Neutrophil (primary cell): Measurements from ENCODE around the gene RASA2.

Source experiments
- H3K27ac ChIP-seq: fragments of 200-600 bp; sonication (generic); 2 replicates; pipeline ENCODE4 v1.5.1; 2016; ENCODE audit warnings: mild to moderate bottlenecking, moderate library complexity
- H3K27me3 ChIP-seq: fragments of 200-600 bp; sonication (generic); 2 replicates; pipeline ENCODE4 v1.6.0; 2016; ENCODE audit warnings: mild to moderate bottlenecking
- H3K36me3 ChIP-seq: fragments of 200-600 bp; sonication (generic); 2 replicates; pipeline ENCODE4 v1.5.1; 2017
- H3K4me1 ChIP-seq, 2 experiments: fragments of 200-600 bp in 1 of 2; sonication (generic) in 1 of 2; 1 replicate in 1 of 2; 2 replicates in 1 of 2; pipeline versions ENCODE4 v1.5.1 to v1.6.1; 2013 to 2016; ENCODE audit warnings: low read depth in 1 of 2, low read length in 1 of 2, mild to moderate bottlenecking in 1 of 2, moderate library complexity in 1 of 2; ENCODE audit not compliant: control insufficient read depth in 1 of 2, insufficient read depth in 1 of 2
- H3K4me3 ChIP-seq, 2 experiments: fragments of 200-600 bp in 1 of 2; sonication (generic) in 1 of 2; 1 replicate in 1 of 2; 2 replicates in 1 of 2; pipeline ENCODE4 v1.5.1; 2013 to 2016; ENCODE audit warnings: low read depth in 1 of 2, low read length in 1 of 2, mild to moderate bottlenecking in 1 of 2, moderate library complexity in 1 of 2
- H3K9me3 ChIP-seq: fragments of 200-600 bp; sonication (generic); 2 replicates; pipeline ENCODE4 v1.5.1; 2016
- CTCF ChIP-seq: fragments of 200-600 bp; sonication (generic); IDR thresholded peaks from 2 replicates; pipeline ENCODE4 v1.5.1; 2016; ENCODE audit warnings: antibody characterized with exemption

Gene RASA2

GRCh38 chr3:141644931-141645330 lies 158.1 kb downstream of the RASA2 start:
- H3K27me3 ChIP-seq = no peaks in the 10 kb centered on the region
- peaks cover 0 to 8% of the 10 kb centered on the region in 2 experiments for H3K4me1 ChIP-seq
- no peak overlapping the region for H3K27ac ChIP-seq
- H3K36me3 ChIP-seq = no peaks in the 10 kb centered on the region
- no peak overlapping the region for H3K4me3 ChIP-seq
- TF ChIP-seq CTCF = peak; percentile 97
- H3K9me3 ChIP-seq = no peaks in the 10 kb centered on the region

GRCh38 chr3:141646760-141647561 lies 160.1 kb downstream of the RASA2 start:
- no peak overlapping the region for H3K4me3 ChIP-seq
- no peak for TF ChIP-seq CTCF
- peaks cover 0 to 8% of the 10 kb centered on the region in 2 experiments for H3K4me1 ChIP-seq
- no peaks in the 10 kb centered on the region for H3K27me3 ChIP-seq
- no peaks in the 10 kb centered on the region for H3K36me3 ChIP-seq
- H3K27ac ChIP-seq = no peak overlapping the region
- no peaks in the 10 kb centered on the region for H3K9me3 ChIP-seq

- no peaks in the 10 kb centered on the region for H3K36me3 ChIP-seq
- peaks cover 0 to 8% of the 10 kb centered on the region in 2 experiments for H3K4me1 ChIP-seq
- TF ChIP-seq CTCF = no peak
- no peaks in the 10 kb centered on the region for H3K9me3 ChIP-seq
- no peaks in the 10 kb centered on the region for H3K27me3 ChIP-seq
- no peak overlapping the region for H3K4me3 ChIP-seq
- no peak overlapping the region for H3K27ac ChIP-seq
These were observed 160.7 kb downstream of the RASA2 start for GRCh38 chr3:141647562-141647915.

GRCh38 chr3:141648055-141648910 lies 161.5 kb downstream of the RASA2 start:
- no peak for TF ChIP-seq CTCF
- Histone ChIP-seq H3K27me3 (no peaks in the 10 kb centered on the region), H3K4me3 (no peak overlapping the region), H3K4me1 (peaks cover 0 to 8% of the 10 kb centered on the region in 2 experiments), H3K9me3 (no peaks in the 10 kb centered on the region), H3K27ac (no peak overlapping the region), H3K36me3 (no peaks in the 10 kb centered on the region)

- Histone ChIP-seq H3K27ac (no peak overlapping the region), H3K4me1 (peaks cover 0 to 2% of the 10 kb centered on the region in 2 experiments), H3K36me3 (no peaks in the 10 kb centered on the region)
These were observed 163.0 kb downstream of the RASA2 start for GRCh38 chr3:141649871-141650270.

More at GRCh38 chr3:141649871-141650270, 163.0 kb downstream of the RASA2 start:
- no peak overlapping the region for H3K4me3 ChIP-seq
- no peaks in the 10 kb centered on the region for H3K27me3 ChIP-seq
- no peak for TF ChIP-seq CTCF
- no peaks in the 10 kb centered on the region for H3K9me3 ChIP-seq
